Suppressor macrophage (primary cell): ENCODE data around the gene INSL4.
A peak's percentile ranks its signal among the peaks of the same experiment; 100 is the strongest.

Experiments
- DNase-seq, 4 experiments: peaks; one replicate each; pipeline ENCODE4 v3.0.0-alpha.2; 2020 to 2022
- total RNA-seq, 17 experiments: gene quantifications; one replicate each; lab custom pipeline; 2026; ENCODE audit warnings: mixed read lengths in 6 of 17, inconsistent platforms in 3 of 17; lab: John Stamatoyannopoulos, UW

Gene INSL4
- 0 to 1.1 (median 0) reads per million in 17 experiments for total RNA-seq

- DNase-seq = no peak
Observed at GRCh38 chr9:5231212-5231611, at the start of gene INSL4. Gene INSL4 (plus strand): TSS chr9:5231419. CDS start chr9:5231524, 105 bp downstream.

- no peak for DNase-seq
Observed at GRCh38 chr9:5184776-5185175, 46.4 kb upstream of the INSL4 start.

GRCh38 chr9:5185220-5185840, 45.9 kb upstream of the INSL4 start, which contains the start of gene INSL6:
Gene INSL6 (minus strand): TSS chr9:5185639. CDS start chr9:5185602, 37 bp downstream.
- DNase-seq = no peak

DNA sequence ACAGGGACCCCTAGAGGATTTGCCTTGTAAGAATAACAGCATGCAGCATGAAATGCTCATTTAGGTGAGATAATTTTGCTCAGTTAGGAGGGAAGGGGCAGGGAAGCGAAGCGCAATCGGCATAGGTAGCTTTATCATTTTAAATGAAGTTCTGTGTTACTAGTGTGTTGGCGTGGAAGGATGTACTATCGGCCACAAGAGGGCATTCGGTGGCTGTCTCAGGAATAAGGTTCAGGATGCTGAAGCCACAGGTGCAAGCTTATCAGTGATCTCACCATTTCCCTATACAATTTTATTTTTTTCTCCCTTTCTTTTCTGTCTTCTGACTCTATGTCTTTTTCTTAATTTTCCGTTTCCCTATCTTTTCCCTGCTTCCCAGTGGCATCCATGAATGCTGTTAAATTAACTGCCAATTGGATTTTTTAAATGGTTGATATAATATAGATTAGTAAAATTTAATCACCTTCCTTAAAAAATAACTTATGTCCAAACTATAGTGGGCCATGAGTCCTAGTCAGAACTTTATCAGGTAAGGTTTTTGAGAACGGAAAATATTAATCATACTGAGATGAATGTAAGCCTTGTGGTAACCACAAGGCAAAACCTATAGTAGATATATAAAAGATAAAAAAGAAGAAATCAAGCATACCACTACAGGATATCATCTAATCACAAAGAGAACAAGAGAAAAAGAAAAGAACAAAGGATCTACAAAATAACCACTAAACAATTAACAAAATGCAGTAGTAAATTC, 44.6 kb upstream of the INSL4 start:
- DNase-seq = peak; percentile 47 to 67 (median 60)

GRCh38 chr9:5188060-5188984, 42.9 kb upstream of the INSL4 start:
- DNase-seq = no peak

GRCh38 chr9:5191985-5192384, 39.2 kb upstream of the INSL4 start:
- no peak for DNase-seq

GRCh38 chr9:5193345-5193744, 37.9 kb upstream of the INSL4 start:
- no peak for DNase-seq

DNA sequence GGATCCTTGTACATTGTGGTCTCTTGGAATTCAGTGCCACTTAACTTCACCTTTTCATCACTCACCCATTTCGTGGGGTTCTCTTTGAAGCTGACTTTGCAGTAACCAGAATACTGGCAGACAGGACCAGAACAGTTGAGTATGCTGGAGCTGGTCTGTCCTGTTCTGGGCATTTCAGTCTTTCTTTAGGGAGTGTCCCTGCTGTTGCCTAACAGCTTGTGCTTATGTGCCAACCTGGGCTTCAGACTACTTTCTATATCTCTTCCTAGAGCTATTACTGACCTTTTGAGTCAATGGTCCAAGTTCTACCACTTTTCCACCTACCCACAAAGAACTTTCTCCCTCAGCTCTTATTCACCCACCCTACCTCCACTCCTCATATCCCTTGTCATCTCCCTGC, 35.8 kb upstream of the INSL4 start:
- DNase-seq = no peak

DNA sequence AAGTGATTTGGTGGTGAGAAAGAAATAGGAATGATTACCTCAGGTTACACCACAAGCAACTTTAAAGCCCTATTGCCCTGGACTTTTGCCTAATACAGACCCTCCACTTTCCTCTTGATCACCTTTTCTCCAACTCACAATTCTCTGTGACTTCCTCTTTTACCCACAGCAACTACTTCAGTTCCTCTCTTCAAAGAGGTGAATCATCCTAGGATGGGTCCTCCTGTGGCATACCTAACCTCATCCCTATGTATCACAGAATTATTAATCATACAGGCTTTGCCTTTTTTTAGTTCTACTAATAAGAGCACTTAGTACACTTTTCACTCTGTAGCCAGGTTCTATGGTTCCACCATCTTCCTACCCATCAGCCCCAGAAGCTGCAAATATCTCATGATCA, 26.1 kb upstream of the INSL4 start:
- no peak for DNase-seq

- no peak for DNase-seq
Observed at GRCh38 chr9:5230554-5230953, 665 bp upstream of the INSL4 start.

DNA sequence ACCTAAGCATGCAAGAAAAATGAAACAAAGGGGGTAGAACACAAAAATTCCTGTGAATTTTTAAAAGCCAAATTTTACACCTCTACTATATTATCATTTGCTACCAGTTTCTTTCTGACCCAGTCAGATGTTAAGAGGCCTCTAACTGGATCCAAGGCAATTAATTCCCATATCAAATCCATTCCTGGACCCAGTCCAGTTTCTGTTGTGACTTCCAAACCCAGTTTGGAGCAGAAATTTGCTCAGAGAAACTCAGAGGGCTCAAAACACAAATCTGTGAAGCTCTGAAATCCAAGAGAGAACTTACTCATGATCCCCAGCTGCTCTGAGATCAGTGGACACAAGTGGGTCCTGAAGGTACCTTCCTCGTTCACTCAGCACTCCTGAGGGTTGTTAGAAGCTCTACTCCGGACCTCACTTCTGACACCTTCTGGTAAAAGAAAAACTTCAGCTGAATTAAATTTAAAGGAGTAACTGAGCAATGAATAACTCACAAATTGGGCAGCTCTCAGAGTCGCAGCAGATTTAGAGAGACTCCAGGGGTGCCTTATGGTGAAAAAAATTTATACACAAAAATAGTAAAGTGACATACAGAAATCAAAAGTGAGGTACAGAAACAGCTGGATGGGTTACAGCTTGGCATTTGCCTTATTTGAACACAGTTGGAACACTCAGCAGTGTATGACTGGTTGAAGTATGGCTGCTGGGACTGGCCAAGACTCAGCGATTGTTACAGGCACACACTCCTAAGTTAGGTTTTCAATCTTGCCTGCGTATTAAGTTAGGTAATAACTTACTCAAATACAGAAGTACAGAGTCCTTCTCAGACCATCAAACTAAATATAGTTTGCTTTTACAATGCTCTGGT, 32.4 kb downstream of the INSL4 start:
- peak in 2 of 4 experiments; percentile 5 to 7 for DNase-seq

DNA sequence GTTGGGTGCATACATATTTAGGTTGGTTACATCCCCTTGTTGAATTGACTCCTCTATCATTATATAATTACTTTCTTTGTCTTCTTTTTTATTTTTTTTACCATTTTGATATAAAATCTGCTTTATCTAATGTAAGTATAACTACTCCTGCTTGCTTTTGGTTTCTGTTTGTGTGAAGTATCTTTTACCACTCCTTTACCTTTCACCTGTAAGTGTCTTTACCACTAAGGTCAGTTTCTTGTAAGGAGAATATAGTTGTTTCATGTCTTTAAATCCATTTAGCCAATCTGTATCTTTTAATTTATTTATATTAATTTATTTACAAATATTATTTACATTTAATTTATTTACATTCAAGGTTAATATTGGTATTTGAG, 33.0 kb downstream of the INSL4 start:
- DNase-seq = no peak

DNA sequence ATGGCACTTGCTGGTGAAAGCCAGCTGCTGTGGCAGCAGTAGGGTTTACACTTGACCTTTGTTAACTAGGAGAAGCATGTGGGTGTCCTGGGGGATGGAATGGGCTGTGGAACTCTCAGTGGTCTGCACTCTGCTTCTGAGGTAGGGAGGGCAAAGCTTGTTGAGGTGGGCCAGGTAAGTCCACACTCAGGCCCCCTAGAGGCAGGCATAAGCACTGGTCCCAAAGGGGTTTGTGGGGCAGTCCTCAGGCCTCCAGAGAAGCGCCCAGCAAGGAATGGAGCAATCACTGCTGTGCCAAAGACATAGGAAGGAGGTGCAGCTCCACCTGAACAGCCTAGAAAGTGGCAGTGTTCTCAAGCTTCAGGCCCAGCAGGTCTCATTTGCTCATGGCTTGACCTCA, 34.7 kb downstream of the INSL4 start:
- no peak for DNase-seq

- no peak for DNase-seq
Observed at GRCh38 chr9:5269249-5269715, 38.1 kb downstream of the INSL4 start.

DNA sequence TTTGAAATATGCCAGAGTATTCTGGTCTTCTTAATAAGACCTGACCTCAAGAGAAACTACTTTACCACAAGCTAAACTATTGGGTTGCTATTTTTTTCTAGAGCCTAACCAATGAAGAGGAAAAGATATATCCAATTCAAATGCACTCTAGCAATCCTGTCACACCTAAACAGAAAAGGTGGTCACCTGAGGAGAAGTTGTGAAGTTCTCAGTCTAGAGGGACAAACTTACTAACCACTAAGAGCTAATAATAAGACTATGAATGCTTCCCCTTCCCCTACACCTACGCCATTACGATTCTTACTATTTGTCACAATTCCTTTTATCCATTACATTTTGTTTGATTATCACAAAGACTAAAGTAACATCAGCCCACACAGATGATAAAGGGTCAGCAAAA, 43.6 kb downstream of the INSL4 start:
- no peak for DNase-seq

DNA sequence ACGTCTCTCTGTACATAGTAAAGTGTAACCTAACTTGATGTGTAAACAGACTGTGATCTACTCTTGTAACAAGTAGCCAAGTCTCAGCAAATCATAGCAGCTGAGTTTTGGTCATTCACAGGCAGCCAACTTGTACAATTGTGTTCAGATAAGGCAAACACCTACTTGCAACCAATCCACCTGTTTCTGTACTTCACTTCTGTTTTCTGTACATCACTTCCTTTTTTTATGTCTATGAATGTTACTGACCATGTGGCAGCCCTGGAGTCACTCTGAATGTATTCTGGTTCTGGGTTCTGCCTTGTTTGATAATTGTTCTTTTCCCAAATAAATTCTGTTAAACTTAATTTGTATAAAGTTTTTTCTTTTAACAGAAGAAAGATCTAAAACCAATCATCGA, 47.3 kb downstream of the INSL4 start:
- DNase-seq = peak in 2 of 4 experiments; percentile 4 to 8
